HEK293T (cell line): ENCODE results near the gene GTSE1.

Experiments
- CTBP1 ChIP-seq: fragments of 450-650 bp; IDR thresholded peaks from 2 replicates; pipeline ENCODE4 v1.6.1; 2016; ENCODE audit warnings: borderline replicate concordance
- FOXM1 ChIP-seq: fragments of 450-650 bp; IDR thresholded peaks from 2 replicates; pipeline ENCODE4 v1.6.1; 2017; ENCODE audit warnings: mild to moderate bottlenecking, borderline replicate concordance

GRCh38 chr22:46280999-46281623 lies 15.6 kb upstream of the GTSE1 start:
- TF ChIP-seq CTBP1 (no peak), FOXM1 (no peak)
